Esophagus muscularis mucosa (tissue), 4 donors: ENCODE results near the gene IGF2. TPM values are rescaled to one million over a fixed set of nuclear protein-coding genes. Genes with fewer than 3 reads are reported as not detected.
"Not testable (repeated sequence)": the region's sequence is repeated elsewhere in the genome, so short reads cannot be mapped to it uniquely, and the experiment has no call there.

Source experiments
- DNase-seq: peaks from one replicate; pipeline ENCODE4 v3.0.0-alpha.2; 2017; ENCODE audit errors: extremely low spot score
- H3K27ac ChIP-seq, 4 donors: fragments of 200-600 bp; sonication (generic); replicated peaks in 1 of 4; 1 replicate in 3 of 4; 2 replicates in 1 of 4; pipeline ENCODE4 v1.5.1; 2016 to 2019; ENCODE audit warnings: mild to moderate bottlenecking in 1 of 4
- H3K27me3 ChIP-seq, 4 donors: fragments of 200-600 bp; sonication (generic); one replicate each; pipeline versions ENCODE4 v1.5.1 to v1.6.0; 2016 to 2019
- H3K36me3 ChIP-seq, 4 donors: fragments of 200-600 bp; sonication (generic); one replicate each; pipeline ENCODE4 v1.5.1; 2016 to 2019
- H3K4me1 ChIP-seq, 4 donors: fragments of 200-600 bp; sonication (generic); one replicate each; pipeline ENCODE4 v1.5.1; 2016 to 2019
- H3K4me3 ChIP-seq, 4 donors: fragments of 200-600 bp; sonication (generic); 1 replicate in 2 of 4; 2 replicates in 2 of 4; pipeline ENCODE4 v1.5.1; 2016 to 2019; ENCODE audit warnings: mild to moderate bottlenecking in 4 of 4, moderate library complexity in 1 of 4
- H3K9me3 ChIP-seq, 4 donors: fragments of 200-600 bp; sonication (generic); 1 replicate in 3 of 4; 2 replicates in 1 of 4; pipeline ENCODE4 v1.5.1; 2016 to 2019
- EP300 ChIP-seq: sonication (generic); formaldehyde crosslinking; IDR thresholded peaks from one replicate; pipeline ENCODE4 v1.6.1; 2017; ENCODE audit warnings: antibody characterized with exemption
- POLR2A ChIP-seq: fragments of 450-650 bp; IDR thresholded peaks from one replicate; pipeline ENCODE4 v1.6.1; 2017; ENCODE audit warnings: antibody characterized with exemption, moderate library complexity, mild to moderate bottlenecking, low read depth
- POLR2AphosphoS5 ChIP-seq, 2 donors: sonication (generic); formaldehyde crosslinking; IDR thresholded peaks; one replicate each; pipeline ENCODE4 v1.6.1; 2017; ENCODE audit warnings: antibody characterized with exemption in 2 of 2
- WGBS: methylation state at CpG from one replicate; pipeline ENCODE4 v1.1.5; 2018; 5-methylcytosine and 5-hydroxymethylcytosine counted together
- intact Hi-C: fragments of 100-400 bp; cut with DNase I; formaldehyde crosslinking; loops from one replicate; pipeline ENCODE4 v1.15.1; 2023
- total RNA-seq, 4 donors: library from RNA; depleted of rRNA; stranded (reverse); fragments of >200 nt; gene quantifications; one replicate each; pipeline versions ENCODE4 v1.1.0 to v1.2.1, GENCODE V29; 2016
- TF ChIP-seq, protein P1 (sequence below), 3 experiments: fragments of 200-600 bp in 2 of 3; fragments of 450-650 bp in 1 of 3; sonication (generic) in 2 of 3; IDR thresholded peaks; one replicate each; pipeline ENCODE4 v1.5.1; 2017 to 2019; ENCODE audit warnings: antibody characterized with exemption in 3 of 3, mild to moderate bottlenecking in 2 of 3, moderate library complexity in 1 of 3

IGF2 gene
- total RNA-seq, 4 donors from 2014 or later, result 25.5 to 59.6 (median 33.0) TPM

DNA sequence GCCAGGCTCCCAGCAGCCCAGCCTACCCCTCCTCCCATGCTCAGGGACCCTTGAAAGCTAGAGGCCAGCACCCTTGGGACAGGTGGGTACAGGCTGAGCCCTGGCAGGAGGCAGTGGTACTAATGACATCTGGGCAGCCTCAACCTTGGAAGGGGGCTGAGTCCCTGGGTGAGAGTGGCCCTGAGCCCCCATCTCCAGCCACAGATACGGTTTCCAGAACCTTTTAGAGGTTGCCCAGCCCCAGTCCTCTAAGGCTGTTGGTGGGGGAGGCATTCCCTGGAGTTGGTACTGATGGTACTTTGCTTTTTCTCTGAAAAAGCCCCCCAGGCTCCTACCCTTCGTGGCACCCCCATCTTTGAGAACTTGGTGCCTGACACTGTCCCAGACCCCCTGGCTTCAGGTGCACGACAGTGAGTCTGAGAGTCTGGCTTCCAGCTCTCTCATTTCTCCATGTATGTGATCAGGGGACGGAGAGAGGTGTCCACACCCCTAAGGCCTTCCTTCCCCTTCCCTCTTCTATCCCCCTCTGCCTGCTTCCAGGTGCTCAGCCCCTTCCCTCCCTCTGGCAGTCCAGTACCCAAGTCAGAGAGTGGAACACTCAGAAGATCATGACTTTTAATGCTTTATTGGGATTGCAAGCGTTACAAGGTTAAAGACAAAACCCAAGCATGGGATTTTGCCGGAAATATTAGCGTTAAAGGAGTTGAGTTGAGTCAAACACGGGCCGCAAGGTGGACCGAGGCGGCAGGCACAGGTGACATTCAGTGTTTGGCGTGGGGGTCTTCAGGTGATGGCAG is 10.5 kb downstream of the IGF2 start:
- Histone ChIP-seq H3K36me3 (peaks cover 0 to 25% (median 0%) of the 10 kb centered on the region in 4 donors), H3K27ac (no peak overlapping the region), H3K9me3 (no peaks in the 10 kb centered on the region), H3K4me1 (peaks cover 0 to 3% (median 0%) of the 10 kb centered on the region in 4 donors), H3K4me3 (no peak overlapping the region), H3K27me3 (peaks cover 0 to 73% (median 3%) of the 10 kb centered on the region in 4 donors)
- no peak for DNase-seq
- intact Hi-C loops, result no loop called here
- TF ChIP-seq POLR2A (no peak), EP300 (no peak), POLR2AphosphoS5 (IDR thresholded peaks at IDR 0.05) (no peak)
- TF ChIP-seq, protein P1, sequence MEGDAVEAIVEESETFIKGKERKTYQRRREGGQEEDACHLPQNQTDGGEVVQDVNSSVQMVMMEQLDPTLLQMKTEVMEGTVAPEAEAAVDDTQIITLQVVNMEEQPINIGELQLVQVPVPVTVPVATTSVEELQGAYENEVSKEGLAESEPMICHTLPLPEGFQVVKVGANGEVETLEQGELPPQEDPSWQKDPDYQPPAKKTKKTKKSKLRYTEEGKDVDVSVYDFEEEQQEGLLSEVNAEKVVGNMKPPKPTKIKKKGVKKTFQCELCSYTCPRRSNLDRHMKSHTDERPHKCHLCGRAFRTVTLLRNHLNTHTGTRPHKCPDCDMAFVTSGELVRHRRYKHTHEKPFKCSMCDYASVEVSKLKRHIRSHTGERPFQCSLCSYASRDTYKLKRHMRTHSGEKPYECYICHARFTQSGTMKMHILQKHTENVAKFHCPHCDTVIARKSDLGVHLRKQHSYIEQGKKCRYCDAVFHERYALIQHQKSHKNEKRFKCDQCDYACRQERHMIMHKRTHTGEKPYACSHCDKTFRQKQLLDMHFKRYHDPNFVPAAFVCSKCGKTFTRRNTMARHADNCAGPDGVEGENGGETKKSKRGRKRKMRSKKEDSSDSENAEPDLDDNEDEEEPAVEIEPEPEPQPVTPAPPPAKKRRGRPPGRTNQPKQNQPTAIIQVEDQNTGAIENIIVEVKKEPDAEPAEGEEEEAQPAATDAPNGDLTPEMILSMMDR (IDR thresholded peaks at IDR 0.05), result no peak
- 88% methylated on average over 12 of the region's 12 CpGs for WGBS

DNA sequence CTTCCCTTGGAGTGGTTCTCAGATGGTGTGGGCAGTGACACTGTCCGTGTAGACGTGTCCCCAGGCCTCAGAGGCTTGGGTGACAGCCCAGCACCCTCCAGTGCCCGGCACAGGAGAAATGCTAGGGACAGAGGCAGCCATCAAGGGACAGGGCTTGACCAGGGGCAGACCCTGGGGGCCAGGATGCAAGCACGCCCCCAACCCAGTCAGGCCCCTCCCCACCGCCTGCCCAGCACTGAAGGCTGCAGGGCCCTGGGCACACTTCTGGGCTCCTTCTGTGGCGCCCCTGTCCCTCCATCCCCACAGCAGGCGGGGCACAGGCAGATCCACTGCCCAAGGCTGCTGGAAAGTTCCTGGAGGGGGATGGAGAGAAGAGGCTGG is 11.1 kb downstream of the IGF2 start:
- H3K4me1 ChIP-seq, result peaks cover 0 to 3% (median 0%) of the 10 kb centered on the region in 4 donors
- peaks cover 0 to 73% (median 0%) of the 10 kb centered on the region in 4 donors for H3K27me3 ChIP-seq
- no peak overlapping the region for H3K27ac ChIP-seq
- no peak for TF ChIP-seq POLR2A
- TF ChIP-seq POLR2AphosphoS5 (IDR thresholded peaks at IDR 0.05), result no peak
- no peak for TF ChIP-seq EP300
- TF ChIP-seq, protein P1 (IDR thresholded peaks at IDR 0.05), result no peak
- H3K4me3 ChIP-seq, result no peak overlapping the region
- intact Hi-C loops, result no loop called here
- WGBS, result 82% methylated on average over 3 of the region's 7 CpGs
- DNase-seq, result no peak
- no peaks in the 10 kb centered on the region for H3K9me3 ChIP-seq
- peaks cover 0 to 23% (median 0%) of the 10 kb centered on the region in 4 donors for H3K36me3 ChIP-seq

DNA sequence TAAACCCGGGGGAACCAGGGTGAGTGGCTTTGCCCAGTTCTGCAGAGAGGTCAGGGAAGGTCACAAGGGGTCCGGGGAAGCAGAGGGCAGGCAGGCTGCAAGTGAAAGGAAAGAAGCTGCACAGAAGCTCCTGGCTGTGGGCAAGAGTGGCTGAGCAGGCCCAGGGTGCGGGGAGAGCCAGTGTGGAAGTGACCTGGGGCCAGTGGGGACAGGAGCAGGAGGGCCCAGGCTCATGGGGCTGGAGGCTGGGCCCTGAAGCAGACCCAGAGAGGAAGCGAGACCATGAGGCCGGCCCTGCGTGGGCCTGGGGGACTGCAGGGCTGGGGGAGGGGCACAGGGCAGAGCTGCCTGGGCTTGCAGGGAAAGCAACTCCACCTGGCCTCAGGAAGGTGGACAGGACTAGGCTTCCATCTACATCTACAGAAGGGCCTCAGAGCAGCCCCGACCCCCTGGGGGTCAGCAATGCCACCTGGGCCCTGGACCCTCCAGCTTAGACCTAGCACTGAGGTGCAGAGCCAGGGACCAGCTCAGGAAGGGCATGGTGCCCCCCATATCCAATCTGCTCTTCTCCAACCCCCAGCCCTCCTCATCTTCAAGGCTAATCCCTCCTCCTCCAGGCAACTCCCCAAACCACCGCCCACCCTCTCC is 11.6 kb downstream of the IGF2 start:
- WGBS, result 75% methylated on average over 7 of the region's 8 CpGs
- intact Hi-C loops, result no loop called here
- H3K27ac ChIP-seq, result no peak overlapping the region
- H3K27me3 ChIP-seq, result peaks cover 0 to 73% (median under 1%) of the 10 kb centered on the region in 4 donors
- H3K36me3 ChIP-seq, result peaks cover 0 to 18% (median 0%) of the 10 kb centered on the region in 4 donors
- H3K4me1 ChIP-seq, result no peaks in the 10 kb centered on the region
- TF ChIP-seq POLR2A (no peak), EP300 (no peak), POLR2AphosphoS5 (IDR thresholded peaks at IDR 0.05) (no peak)
- TF ChIP-seq, protein P1 (IDR thresholded peaks at IDR 0.05), result no peak
- no peak for DNase-seq
- H3K9me3 ChIP-seq, result no peaks in the 10 kb centered on the region
- no peak overlapping the region for H3K4me3 ChIP-seq

DNA sequence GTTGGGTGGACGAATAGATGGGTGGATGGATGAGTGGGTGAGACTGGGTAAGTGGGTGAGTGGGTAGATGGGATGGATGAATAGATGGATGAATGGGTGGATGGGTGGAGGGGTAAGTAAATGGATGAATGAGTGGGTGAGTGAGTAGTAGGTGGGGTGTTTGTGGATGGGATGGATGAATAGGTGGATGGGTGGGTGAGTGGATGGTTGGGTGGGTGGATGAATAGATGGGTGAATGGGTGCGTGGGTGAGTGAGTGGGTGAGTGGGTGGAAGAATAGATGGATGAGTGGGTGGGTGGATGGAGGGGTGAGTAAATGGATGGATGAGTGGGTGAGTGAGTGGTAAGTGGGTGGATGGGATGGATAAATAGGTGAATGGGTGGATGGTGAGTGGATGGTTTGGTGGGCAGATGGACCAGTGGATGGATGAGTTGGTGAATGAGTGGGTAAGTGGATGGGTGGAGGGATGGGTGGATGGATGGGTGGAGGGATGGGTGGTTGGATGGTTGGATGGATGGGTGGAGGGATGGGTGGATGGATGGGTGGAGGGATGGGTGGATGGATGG is 12.6 kb downstream of the IGF2 start:
- intact Hi-C loops, result no loop called here
- no peaks in the 10 kb centered on the region for H3K9me3 ChIP-seq
- no peak overlapping the region for H3K27ac ChIP-seq
- WGBS, result 89% methylated on average over 2 of the region's 2 CpGs
- TF ChIP-seq EP300, result no peak
- TF ChIP-seq, protein P1 (IDR thresholded peaks at IDR 0.05), result no peak
- TF ChIP-seq POLR2A, result no peak
- TF ChIP-seq POLR2AphosphoS5 (IDR thresholded peaks at IDR 0.05), result no peak
- H3K27me3 ChIP-seq, result peaks cover 0 to 73% (median 4%) of the 10 kb centered on the region in 4 donors
- H3K4me1 ChIP-seq, result no peaks in the 10 kb centered on the region
- DNase-seq, result no peak
- H3K4me3 ChIP-seq, result no peak overlapping the region
- peaks cover 0 to 17% (median 0%) of the 10 kb centered on the region in 4 donors for H3K36me3 ChIP-seq

DNA sequence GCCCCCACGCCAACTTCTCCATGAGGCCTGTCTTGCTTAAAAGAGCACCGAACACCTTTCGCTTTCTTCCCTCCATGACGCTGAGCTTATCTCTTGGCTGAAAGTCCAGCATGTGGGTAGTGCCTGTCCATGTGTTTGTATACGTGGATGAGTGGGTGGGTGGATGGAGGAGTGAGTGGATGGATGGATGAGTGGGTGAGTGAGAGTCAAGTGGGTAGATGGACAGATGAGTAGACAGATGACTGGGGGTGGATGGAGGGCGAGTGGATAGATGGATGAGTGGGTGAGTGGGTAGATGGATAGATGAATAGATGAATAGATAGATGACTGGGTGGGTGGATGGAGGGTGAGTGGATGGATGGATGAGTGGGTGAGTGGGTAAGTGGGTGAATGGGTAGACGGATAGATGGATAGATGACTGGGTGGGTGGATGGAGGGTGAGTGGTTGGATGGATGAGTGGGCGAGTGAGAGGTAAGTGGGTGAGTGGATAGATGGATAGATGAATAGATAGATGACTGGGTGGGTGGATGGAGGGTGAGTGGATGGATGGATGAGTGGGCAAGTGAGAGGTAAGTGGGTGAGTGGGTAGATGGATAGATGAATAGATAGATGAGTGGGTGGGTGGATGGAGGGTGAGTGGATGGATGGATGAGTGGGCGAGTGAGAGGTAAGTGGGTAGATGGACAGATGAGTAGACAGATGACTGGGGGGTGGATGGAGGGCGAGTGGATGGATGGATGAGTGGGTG is 14.3 kb downstream of the IGF2 start:
- intact Hi-C loops, H3K4me3 ChIP-seq, H3K9me3 ChIP-seq, DNase-seq, H3K27ac ChIP-seq, H3K36me3 ChIP-seq, H3K4me1 ChIP-seq: not testable (repeated sequence)
- WGBS, result 90% methylated on average over 10 of the region's 10 CpGs
- peaks cover 0 to 74% (median 4%) of the 10 kb centered on the region in 4 donors for H3K27me3 ChIP-seq
